HG03520 (cell line): ENCODE results near the gene CLDN22.

Source experiments
- ATAC-seq: cut with Tn5 transposase; IDR thresholded peaks from one replicate; pipeline ENCODE4 v1.9.1; 2021; ENCODE audit warnings: mild to moderate bottlenecking, moderate library complexity; ENCODE audit not compliant: unreplicated experiment

The CLDN22 gene

DNA sequence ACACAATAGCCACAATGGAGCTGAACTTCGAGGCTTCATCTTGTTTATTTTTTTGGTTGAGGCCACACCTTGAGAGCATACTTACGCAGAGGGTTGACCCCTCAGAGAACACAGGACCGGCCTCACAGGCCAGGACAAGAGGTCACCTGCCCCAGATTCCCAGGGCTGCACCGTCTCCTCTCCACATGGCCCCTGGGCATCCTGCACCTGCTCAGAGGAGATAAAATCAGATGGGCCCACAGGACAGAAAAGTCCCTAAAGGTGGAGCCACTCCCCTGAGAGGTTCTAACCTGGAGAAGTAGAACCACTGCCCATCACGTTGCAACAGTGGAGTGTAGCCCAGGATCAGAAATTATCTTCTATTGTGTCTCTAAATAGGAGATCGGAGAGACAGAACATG lies 3.2 kb upstream of the CLDN22 start:
- ATAC-seq, result no peak

DNA sequence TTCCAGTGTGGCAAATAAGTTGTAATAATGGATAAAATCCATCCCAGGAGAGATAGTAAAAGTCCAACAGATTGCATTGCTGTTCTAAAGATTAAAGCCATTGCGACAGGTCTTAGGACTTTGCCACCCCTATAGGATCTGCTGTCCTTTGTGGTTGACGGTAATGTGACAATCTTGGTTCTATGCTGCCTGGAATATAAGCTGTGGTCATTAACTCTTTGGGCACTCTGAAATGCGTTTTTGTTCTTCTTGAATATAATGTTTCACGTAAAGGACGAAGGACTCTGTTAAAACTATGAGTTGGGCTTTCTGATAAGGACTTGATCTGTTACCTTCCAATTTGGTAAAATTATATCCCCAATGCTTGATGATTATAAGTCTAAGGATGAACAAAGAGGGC lies 2.2 kb upstream of the CLDN22 start, which contains the start of gene CLDN24:
CLDN24 (minus strand) TSS at position 101 of the 400 bp plus-strand sequence; CDS start at position 101, 0 bp downstream.
- no peak for ATAC-seq

DNA sequence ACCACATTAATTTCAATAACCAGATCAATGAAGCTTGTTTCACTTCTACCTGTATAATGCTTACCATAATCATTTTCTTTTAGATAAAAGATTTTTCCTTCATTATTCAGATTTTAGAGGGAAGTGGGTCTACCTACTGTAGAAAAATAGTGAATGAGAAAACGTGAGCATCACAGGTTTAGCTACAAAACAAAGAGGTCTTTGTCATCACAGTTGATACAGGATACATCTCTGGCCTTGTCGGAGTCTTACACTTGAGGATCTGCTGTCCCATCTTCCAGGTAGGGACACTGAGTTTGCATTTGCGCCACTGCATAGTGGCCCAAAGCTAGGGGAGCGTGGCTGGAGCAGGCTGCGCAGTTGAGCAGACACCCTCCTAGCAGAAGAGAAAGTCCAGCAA lies 1.4 kb upstream of the CLDN22 start:
- no peak for ATAC-seq

DNA sequence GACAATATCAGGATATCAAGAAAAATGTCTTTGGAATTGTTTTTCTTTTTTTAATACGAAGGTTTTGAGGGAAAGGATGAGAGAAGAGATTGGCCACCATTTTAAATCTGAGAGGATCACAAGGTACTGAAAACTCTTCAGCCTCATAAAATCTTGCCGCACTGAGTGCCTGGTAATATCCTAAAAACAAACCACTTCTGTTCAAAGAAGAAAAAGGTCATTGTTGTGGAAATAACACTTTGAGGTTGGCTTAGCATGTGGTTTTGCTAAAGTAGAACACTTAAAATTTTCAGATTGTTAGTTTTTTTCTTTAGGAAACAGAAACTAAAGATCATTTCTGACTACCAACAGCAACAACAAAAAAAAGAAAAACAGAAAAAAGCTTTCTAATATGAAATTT lies 1.0 kb upstream of the CLDN22 start:
- no peak for ATAC-seq

DNA sequence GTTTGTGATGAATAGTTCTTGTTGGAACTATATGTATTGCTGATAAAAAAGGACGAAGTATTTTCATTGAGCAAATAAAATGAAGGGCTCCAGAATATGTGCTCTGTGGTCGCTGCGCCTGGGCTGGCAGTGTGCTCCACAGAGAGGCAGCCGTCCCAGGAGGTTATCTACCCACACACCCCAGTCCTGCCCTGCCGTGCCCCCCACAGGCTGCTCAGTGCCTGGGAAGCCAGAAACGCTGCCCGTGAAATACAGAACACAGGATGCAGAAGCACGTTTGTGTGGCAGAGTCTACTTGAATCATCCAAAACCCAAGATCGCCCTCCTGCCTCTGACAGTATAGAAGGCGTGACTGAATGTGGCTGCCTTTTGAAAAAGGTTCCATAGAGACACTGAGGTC lies 1.4 kb downstream of the CLDN22 start:
- ATAC-seq, result no peak

DNA sequence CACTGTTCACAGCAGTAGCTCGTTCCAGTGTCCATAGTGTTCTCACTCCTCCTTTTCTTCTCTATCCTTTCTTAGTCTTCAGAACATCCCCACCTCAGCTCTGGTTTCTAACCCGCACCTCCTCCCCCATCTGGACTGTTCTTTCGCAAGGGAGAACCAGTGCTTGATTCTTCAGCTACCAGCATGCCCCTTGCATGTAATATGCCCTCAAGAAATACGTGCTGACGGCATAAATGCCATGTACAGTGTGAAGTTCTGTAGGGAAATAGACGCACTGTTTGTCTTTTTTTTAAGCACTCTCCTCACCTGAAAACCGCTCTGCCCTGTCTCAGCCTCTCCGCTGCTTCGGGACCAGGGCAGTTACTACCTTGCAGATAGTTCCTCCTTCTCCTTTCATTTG lies 5.3 kb downstream of the CLDN22 start:
- no peak for ATAC-seq

DNA sequence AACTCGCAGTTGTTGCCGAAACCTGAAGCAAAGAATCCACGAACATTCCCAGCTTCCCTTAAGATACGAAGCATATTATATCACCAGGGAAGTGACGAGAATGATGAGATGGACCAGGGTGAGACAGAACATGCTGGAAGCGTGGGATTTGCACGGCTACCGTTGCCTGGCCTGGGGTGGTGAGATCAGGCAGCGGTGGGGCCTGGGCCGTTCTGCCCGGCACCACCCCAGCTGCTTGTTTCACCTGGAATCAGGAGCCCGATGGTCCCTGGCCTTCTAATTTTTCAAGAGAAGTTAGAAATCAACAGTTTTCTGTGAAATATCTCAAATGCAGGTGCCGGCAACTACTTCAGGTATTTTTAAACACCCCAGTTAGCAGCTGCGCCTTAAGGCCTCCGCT lies 5.7 kb downstream of the CLDN22 start:
- ATAC-seq, result no peak

DNA sequence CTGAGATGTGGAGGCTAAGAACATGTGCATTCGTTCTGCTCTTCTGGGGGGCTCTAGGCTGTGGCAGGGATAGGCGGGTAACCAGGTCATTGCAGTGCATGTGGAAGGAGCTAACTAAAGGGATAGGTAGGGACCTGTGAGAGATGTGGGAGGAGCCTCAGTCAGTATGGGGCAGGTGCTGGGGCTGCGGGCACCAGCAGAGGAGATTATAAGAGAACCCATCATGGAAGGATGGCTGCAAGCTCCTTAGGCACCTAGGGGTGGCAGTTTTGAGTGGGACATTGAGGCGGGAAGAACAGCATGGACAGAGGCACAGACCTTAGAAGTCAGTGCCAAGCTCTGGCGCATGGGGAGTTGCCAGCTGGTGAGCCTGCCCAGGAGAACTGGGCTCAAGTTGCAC lies 7.2 kb downstream of the CLDN22 start:
- no peak for ATAC-seq

DNA sequence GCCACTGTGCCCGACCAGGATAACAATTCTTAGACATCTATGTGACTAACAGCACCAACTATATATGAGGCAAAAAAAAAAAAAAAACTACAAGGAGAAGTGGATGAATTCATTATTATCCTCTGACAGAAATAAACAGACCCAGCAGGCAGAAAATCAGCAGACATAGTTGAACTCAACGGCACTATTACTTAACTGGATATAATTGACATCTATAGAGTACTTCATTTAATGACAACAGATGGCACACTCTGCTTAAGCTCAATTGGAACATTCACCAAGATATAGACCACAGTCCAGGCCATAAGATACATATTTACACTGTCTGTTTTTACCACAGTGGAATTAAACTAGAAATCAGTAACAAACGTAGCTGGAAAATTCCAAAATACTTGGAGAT lies 13.3 kb downstream of the CLDN22 start:
- no peak for ATAC-seq

DNA sequence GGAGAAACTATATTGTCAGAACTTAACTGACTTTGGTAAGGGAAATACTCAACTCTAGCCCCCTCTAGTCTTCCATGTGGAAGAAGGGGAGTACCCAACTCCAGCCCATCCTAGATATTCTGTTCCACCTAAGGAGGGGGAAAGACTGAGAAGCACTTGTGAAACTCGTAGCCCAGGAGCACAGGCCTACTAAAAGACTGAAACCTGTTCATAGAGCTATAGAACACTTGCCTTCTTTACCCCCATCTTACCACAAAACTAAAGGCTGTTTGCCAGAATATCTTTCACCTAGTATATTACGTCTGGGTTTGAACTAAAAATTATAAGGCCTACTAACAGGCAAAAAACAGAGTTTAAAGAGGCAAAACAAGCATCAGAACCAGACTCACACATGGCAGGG lies 15.5 kb downstream of the CLDN22 start:
- ATAC-seq, result peak; percentile 6

DNA sequence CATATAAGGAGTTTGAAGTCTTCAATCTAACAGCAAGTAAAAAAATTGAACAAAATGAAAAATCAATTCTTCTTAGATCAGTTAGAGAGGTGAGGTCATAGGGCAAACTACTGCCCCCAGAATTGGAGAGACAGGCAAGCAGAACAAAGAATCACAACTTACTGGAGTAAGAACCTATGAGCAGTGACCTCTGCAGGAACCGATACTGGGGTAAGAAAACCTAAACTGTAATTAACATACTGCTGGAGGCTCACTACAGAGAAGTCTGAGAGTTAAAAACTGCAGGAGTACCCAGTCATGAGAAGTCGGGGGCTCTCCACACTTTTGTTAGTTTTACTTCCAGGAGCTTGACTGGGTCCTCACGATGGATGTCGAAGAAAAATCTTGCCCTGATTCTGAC lies 16.0 kb downstream of the CLDN22 start:
- peak; percentile 86 for ATAC-seq

DNA sequence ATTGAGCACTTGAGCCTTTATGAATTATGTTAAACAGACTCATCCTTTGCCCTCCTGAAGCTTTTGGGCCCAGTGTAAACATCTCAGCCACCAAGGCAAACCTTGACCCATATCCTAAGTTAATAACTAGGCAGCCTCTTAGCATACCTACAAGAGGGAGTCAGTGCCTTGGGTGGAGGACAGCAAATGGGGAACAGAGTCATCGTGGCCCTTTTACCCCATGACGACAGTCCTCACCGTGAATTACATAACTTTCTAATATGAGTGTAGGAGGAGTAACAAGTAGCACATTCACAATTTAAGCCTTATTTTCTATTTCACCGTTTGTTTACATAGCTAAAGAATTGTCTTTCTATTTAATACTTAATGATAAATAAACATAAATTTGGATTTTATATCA lies 16.8 kb downstream of the CLDN22 start:
- ATAC-seq, result no peak

DNA sequence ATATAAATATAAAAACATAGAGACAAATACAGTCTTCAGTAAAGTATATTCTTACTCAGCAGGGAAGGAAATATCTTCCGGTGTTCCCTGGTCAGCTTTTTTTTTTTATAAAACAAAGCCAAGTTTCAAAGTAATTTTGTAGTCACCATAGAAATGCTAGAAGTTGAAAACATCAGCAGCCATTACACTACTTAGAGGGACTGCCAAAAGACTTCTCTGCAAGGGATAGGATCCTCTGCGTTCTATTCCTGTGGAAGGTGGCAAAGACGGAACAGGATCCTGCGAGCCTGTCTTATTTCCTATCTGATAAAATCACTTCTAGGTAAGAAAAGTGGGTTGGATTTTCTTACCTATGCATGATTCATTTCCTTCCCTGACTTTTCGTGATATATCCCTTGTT lies 19.4 kb downstream of the CLDN22 start:
- no peak for ATAC-seq

DNA sequence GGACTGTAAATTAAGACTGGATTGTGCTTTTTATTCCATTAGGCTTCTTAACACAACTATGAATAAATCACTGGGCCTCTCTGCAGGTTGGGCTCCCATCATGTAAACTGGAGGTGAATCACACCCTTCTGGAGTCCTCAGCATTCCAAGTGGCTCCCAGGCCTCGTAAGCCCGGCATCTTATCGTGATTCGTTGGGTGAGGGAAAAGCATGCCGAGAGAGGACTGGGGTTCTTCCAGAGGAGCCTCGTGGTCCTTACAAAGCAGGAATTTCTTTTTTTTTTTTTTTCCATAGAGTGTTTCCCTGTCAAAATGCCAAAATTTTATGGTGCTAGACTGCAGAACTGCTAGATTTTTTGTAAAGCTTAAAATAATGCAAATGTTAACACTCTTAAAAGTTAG lies 20.0 kb downstream of the CLDN22 start:
- no peak for ATAC-seq

DNA sequence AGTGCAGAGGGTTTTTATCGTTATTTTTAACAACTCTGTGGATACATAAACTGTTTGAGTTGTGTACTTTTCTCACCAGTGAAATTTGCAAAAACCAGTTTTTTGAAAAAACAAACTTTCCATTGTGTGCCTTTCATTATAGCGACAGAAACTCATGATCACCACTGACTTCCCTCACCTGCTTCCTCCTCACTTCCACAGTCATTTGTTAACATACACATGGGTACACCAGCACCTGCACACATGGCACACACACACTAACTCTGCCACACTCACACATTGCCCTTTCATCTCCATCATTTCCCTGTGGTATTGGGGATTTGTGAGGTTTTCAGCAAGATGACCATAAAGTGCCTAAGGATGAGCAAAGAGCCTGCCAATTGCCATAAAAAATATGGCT lies 20.6 kb downstream of the CLDN22 start:
- ATAC-seq, result no peak

DNA sequence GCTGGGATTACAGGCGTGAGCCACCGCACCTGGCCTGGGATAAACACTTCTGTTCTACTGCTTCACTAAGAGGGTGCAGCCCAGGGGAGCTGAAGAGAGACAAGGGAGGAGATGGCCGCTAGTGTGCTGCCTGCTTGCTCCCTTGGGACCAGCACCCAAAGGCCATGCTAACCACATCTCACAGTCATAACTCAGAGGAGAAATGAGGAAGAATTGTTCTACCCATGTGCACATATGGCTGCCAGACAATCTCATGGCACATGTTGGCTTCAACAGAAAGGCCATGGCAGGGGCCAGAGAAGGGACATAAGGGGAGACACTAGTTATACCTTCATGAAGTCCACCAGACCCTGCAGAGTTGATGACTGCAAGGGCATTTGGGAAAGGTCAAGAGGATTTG lies 22.4 kb downstream of the CLDN22 start:
- ATAC-seq, result peak; percentile 86

DNA sequence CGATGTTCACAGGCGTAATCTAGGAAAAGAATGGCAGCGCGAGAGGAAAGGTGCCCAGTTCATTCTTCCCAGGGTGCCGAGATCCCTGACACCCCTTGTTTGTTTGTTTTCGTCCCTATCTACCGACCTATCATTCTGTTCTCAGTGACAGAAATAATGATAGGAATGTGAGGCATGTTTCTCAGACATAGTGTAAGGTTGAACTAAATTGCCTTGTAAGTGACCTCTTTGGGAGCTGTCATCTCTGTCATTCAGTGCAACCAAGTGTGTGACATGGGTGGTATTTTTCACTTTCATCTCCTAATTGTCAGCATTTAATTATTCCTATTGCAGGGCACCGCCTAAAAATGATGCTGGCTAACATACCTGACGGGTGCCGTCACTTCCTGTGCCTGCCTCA lies 24.4 kb downstream of the CLDN22 start:
- no peak for ATAC-seq

DNA sequence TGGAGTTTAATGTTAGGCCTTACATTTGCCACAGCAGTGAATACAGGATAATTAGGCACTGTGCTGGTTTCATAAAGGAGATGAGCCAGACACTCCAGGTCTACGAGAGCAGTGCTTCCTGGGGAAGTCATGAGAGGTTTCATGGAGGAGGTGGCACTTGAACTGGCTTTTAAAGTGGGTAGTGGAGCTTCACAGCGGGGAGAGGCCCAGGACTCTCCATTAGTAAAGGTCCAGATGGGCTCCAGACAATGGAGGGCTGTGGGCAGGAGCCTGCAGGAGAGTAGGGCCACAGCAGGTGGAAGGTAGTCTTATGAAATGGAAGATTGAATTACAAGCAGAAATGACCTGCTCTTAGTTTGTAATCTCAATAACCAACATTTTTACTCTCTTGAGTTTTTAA lies 29.0 kb downstream of the CLDN22 start:
- ATAC-seq, result no peak

DNA sequence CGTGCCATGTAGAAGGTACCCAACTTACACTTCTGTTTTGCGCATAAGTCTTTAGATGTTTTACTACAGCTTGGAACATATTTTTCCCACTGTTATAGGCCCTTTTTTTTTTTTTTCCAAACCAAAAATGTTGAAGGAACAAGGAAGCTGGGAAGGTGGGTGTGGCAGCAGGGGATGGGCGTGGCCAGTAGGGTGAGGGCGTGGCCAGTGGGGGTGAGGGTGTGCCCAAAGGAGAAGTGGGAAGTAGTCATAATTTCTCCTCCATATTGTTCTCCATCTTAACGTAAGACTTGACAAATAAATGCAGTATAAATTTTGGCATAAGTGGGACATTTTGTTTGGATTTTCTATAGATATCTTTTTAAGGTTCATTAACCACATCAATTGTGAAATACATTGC lies 30.4 kb downstream of the CLDN22 start:
- no peak for ATAC-seq

DNA sequence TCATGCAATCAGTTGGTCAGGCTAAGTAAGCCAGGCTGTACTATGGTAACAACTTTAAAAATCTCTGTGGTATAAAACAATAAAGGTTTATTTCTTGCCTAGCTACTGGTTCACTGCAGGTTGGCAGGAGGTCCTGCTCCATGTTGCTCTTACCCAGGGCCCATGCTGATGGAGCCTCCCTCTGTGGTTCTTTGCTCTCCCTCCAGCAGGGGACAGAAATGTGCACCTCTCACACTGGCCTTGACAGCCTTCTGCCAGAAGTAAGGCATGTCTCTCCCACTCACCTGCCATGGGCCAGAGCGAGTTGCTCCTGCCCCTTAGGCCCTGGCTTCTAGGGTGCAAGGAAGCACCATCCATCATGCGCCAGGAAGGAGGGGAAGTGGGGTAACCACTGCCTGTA lies 31.1 kb downstream of the CLDN22 start:
- ATAC-seq, result no peak

DNA sequence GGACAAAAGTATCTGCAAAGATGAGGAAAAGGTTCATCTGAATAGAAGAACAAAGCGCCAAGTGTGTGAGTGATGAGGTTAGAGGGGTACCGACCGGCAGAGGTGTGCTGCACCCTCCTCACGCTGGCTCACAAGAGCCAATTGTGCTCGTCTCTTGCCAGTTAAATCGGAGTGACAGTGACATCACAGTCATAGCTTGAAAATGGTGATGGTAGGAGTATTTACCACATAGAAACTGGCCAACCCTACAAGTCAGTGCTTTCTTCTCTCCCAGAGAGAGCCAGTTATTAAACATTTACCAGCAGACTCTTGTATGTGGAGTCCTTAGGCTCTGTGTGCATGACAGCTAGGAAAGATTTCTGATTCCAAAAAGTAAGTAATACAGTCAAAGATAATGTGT lies 32.4 kb downstream of the CLDN22 start:
- peak; percentile 61 for ATAC-seq

DNA sequence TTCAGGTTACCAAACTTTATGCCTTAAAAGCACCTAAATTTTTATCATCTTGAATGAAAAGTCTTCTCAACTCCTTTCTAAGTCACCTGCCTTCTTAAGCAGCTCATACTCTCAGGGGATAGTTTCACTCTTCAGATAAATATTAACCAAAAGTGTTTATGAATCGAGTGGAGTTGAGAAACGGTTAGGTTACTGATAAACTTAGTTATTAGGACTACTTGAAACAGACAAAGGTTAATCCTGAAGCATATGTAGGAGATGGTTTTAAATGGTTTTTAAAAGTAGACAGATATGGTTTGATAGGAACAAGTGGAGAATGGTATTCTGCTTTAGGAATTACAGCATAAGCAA lies 32.8 kb downstream of the CLDN22 start:
- ATAC-seq, result peak; percentile 75

DNA sequence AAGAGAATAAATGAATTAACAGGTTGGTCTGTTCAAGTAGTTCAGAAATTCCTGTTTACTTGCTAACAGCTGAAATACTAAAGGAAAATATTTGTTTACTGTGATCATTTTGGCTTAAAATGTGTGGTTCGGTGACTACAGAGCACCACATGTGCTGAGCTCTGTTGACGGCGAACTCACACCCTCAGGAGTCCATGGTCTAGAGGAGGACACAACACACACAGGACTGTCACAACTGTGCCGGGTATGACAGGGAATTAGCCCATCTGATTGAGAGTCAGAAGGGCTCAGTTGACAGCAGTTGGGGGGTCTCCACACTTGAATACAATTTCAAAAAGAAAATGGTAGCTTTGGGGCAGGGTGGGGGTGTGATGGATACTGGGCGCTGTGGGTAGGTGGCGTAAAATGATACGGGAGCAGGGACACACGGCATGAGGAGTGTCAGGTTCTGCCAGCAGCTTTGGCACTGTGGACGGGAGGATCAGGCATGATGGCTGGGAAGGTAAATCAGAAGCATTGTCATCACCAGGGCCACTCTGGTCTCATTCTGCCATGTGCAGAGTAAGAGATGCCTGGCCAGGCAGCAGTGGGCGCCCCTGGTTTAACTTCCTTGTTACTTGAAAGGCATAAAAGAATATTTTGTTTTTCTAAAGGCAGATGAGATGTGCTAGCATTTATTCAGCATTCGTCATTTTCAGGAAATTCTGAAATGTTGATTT lies 33.3 kb downstream of the CLDN22 start:
- no peak for ATAC-seq
